ENCODE data around the gene WDR27.

The WDR27 gene

GRCh38 chr6:169564453-169565240 is 137.2 kb downstream of the WDR27 start:
- no peak overlapping the region for H3K4me3 ChIP-seq (ENCODE audit: low read depth, low read length)
- DNase-seq (ENCODE audit: low read depth) = no peak
- TF ChIP-seq, protein P1, sequence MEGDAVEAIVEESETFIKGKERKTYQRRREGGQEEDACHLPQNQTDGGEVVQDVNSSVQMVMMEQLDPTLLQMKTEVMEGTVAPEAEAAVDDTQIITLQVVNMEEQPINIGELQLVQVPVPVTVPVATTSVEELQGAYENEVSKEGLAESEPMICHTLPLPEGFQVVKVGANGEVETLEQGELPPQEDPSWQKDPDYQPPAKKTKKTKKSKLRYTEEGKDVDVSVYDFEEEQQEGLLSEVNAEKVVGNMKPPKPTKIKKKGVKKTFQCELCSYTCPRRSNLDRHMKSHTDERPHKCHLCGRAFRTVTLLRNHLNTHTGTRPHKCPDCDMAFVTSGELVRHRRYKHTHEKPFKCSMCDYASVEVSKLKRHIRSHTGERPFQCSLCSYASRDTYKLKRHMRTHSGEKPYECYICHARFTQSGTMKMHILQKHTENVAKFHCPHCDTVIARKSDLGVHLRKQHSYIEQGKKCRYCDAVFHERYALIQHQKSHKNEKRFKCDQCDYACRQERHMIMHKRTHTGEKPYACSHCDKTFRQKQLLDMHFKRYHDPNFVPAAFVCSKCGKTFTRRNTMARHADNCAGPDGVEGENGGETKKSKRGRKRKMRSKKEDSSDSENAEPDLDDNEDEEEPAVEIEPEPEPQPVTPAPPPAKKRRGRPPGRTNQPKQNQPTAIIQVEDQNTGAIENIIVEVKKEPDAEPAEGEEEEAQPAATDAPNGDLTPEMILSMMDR (IDR thresholded peaks at IDR 0.05; ENCODE audit: control insufficient read depth, extremely low read depth, insufficient read depth) = no peak

DNA sequence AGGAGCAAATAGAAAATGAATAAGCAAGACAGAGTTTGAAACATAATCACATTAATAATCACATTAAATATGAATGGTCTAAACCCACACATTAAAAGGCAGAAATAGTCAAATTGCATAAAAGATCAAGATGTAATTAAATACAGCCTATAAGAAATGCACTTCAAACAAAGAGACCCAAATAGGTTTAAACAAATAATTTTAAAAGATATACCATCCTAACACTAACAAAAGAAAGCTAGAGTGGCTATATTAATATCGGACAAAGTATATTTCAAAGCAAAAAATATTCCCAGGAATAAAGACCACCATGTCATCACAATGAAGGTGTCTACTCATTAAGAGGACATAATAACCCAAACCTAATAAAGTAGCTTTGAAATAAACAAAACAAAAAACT is 140.2 kb downstream of the WDR27 start:
- no peak overlapping the region for H3K4me3 ChIP-seq (ENCODE audit: low read depth, low read length)
- TF ChIP-seq, protein P1 (IDR thresholded peaks at IDR 0.05; ENCODE audit: control insufficient read depth, extremely low read depth, insufficient read depth) = no peak
- DNase-seq (ENCODE audit: low read depth) = no peak

DNA sequence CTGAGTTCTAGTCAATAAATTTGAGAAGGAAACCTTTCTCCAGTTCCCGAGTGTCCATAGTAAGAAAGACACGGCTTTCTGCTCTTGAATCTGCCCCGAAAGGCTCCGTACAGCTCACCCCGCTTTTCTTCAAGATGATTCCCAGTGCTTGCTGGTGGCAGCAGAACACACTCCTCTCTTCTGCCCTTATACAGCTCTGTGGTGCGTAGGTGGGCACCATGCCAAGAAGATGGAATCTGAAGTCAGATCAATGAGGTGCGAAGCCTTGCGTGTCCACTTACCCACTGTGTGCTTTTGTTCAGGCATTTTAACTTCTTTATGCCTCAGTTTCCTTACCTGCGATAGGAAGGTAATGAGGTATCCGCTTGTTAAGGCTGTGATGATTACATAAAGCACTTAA is 142.2 kb downstream of the WDR27 start:
- no peak overlapping the region for H3K4me3 ChIP-seq (ENCODE audit: low read depth, low read length)
- TF ChIP-seq, protein P1 (IDR thresholded peaks at IDR 0.05; ENCODE audit: control insufficient read depth, extremely low read depth, insufficient read depth) = no peak
- no peak for DNase-seq (ENCODE audit: low read depth)

GRCh38 chr6:169558774-169559441 is 142.9 kb downstream of the WDR27 start:
- no peak for DNase-seq (ENCODE audit: low read depth)
- TF ChIP-seq, protein P1 (IDR thresholded peaks at IDR 0.05; ENCODE audit: control insufficient read depth, extremely low read depth, insufficient read depth) = no peak
- no peak overlapping the region for H3K4me3 ChIP-seq (ENCODE audit: low read depth, low read length)

- TF ChIP-seq, protein P1 (IDR thresholded peaks at IDR 0.05; ENCODE audit: control insufficient read depth, extremely low read depth, insufficient read depth) = no peak
- DNase-seq (ENCODE audit: low read depth) = no peak
- no peak overlapping the region for H3K4me3 ChIP-seq (ENCODE audit: low read depth, low read length)
Observed at GRCh38 chr6:169558378-169558773, 143.5 kb downstream of the WDR27 start.

DNA sequence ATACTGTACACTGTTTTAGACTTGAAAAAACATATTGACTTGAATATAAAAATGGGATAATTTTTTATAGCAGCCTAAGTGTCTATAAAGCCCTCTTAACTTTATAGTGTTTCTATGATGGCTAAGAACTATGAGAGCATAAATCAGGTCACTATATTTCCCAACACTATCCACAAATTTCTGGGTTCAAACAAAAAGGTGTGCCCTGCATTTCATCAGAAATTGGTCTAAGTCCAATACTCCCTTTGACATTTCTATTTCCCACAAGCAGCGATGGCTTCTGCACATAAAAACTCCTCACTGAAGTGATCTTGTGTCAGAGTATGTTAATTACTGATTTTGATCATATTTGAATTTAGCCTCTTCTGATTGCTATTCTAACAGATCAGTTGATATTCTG is 143.9 kb downstream of the WDR27 start:
- DNase-seq (ENCODE audit: low read depth) = no peak
- TF ChIP-seq, protein P1 (IDR thresholded peaks at IDR 0.05; ENCODE audit: control insufficient read depth, extremely low read depth, insufficient read depth) = no peak
- no peak overlapping the region for H3K4me3 ChIP-seq (ENCODE audit: low read depth, low read length)
